Aorta (tissue), 5 donors: ENCODE data around the gene RGSL1. TPM values are rescaled to one million over a fixed set of nuclear protein-coding genes. Genes with fewer than 3 reads are reported as not detected.
"Not testable (repeated sequence)": the region's sequence is repeated elsewhere in the genome, so short reads cannot be mapped to it uniquely, and the experiment has no call there.

Experiments used
- ATAC-seq: fragments of 200-7000 bp; cut with Tn5 transposase; one replicate; pipeline ENCODE4 v1.9.1; 2022; ENCODE audit warnings: moderate library complexity; ENCODE audit not compliant: low FRiP score
- DNase-seq, 2 donors: peaks; one replicate each; pipeline ENCODE4 v3.0.0-alpha.2; 2020
- H3K27ac ChIP-seq, 2 donors: one replicate each; pipeline ENCODE4 v1.5.1; 2013; ENCODE audit warnings: low read length in 2 of 2, mild to moderate bottlenecking in 2 of 2, moderate library complexity in 2 of 2, control low read depth in 1 of 2, inconsistent platforms in 1 of 2, low read depth in 1 of 2
- H3K27me3 ChIP-seq, 2 donors: one replicate each; pipeline ENCODE4 v1.6.1; 2013; ENCODE audit warnings: control low read depth in 1 of 2, low read length in 1 of 2, mild to moderate bottlenecking in 1 of 2, moderate library complexity in 1 of 2; ENCODE audit not compliant: insufficient read depth in 2 of 2, control insufficient read depth in 1 of 2
- H3K36me3 ChIP-seq, 2 donors: one replicate each; pipeline ENCODE4 v1.6.1; 2013; ENCODE audit warnings: control low read depth in 1 of 2, low read length in 1 of 2, mild to moderate bottlenecking in 1 of 2; ENCODE audit not compliant: insufficient read depth in 2 of 2, control insufficient read depth in 1 of 2
- H3K4me1 ChIP-seq, 2 donors: one replicate each; pipeline ENCODE4 v1.6.1; 2013; ENCODE audit warnings: low read length in 2 of 2, control low read depth in 1 of 2, mild to moderate bottlenecking in 1 of 2, moderate library complexity in 1 of 2; ENCODE audit not compliant: insufficient read depth in 2 of 2, control insufficient read depth in 1 of 2
- H3K4me3 ChIP-seq, 2 donors: one replicate each; pipeline ENCODE4 v1.5.1; 2013; ENCODE audit warnings: low read length in 2 of 2, control low read depth in 1 of 2, mild to moderate bottlenecking in 1 of 2
- H3K9me3 ChIP-seq: one replicate; pipeline ENCODE4 v1.6.1; 2013; ENCODE audit warnings: mild to moderate bottlenecking, low read length; ENCODE audit not compliant: control insufficient read depth
- whole genome bisulfite sequencing, 2 donors: extraction: QIAGEN DNeasy Blood & Tissue Kit; methylation state at CpG; one replicate each; pipeline ENCODE4 v1.1.7; 2013; 5-methylcytosine and 5-hydroxymethylcytosine counted together
- intact Hi-C, 2 donors: fragments of 100-400 bp; cut with DNase I; formaldehyde crosslinking; loops; one replicate each; pipeline versions ENCODE4 v1.14.2 to v1.15.0; 2022
- polyA plus RNA-seq, 2 donors: library from polyadenylated mRNA; stranded (reverse); fragments of 200-250 nt; gene quantifications; one replicate each; pipeline ENCODE4 v1.2.3, GENCODE V29; 2013
- total RNA-seq, 2 donors: library from RNA; stranded (reverse); fragmentation: NEBNext Ultra II Directional; extraction: Animal tissue kit (Norgen Biotek cat#: 25700); gene quantifications; one replicate each; pipeline ENCODE4 v1.2.1, GENCODE V29; 2021
- donor health status: healthy with polysubstance abuse.
- donor health status: Bipolar disorder and iron deficiency.
- donor health status: DM: no; HTN: no; CAD: no.
- donor health status: DM: no; HTN: no; CAD: no.
- donor health status: DM: yes; HTN: yes; CAD: no.

Gene RGSL1
- total and polyA plus RNA-seq, 4 donors, result not detected

GRCh38 chr1:182493063-182493462 is 43.1 kb downstream of the RGSL1 start:
- no peak overlapping the region for H3K4me3 ChIP-seq
- H3K27ac ChIP-seq, result no peak overlapping the region
- peaks cover 0 to 1% of the 10 kb centered on the region in 2 donors for H3K27me3 ChIP-seq
- WGBS, 2 donors, result 73 to 74% methylated on average over 2 of the region's 2 CpGs
- H3K4me1 ChIP-seq, result no peaks in the 10 kb centered on the region
- peaks cover 2% of the 10 kb centered on the region for H3K9me3 ChIP-seq
- DNase-seq, result no peak
- H3K36me3 ChIP-seq, result no peaks in the 10 kb centered on the region
- no peak for ATAC-seq
- intact Hi-C loops, result no loop called here

- Histone ChIP-seq H3K4me3 (no peak overlapping the region), H3K27ac (no peak overlapping the region), H3K27me3 (peaks cover 0 to 1% of the 10 kb centered on the region in 2 donors), H3K4me1 (no peaks in the 10 kb centered on the region), H3K36me3 (no peaks in the 10 kb centered on the region), H3K9me3 (peaks cover 2% of the 10 kb centered on the region)
- intact Hi-C loops, result no loop called here
- DNase-seq (no peak), ATAC-seq (no peak)
These were observed 45.1 kb downstream of the RGSL1 start for GRCh38 chr1:182495002-182495401.

GRCh38 chr1:182495693-182496092 is 45.7 kb downstream of the RGSL1 start:
- no peak for DNase-seq
- Histone ChIP-seq H3K9me3 (no peaks in the 10 kb centered on the region), H3K36me3 (no peaks in the 10 kb centered on the region), H3K4me3 (no peak overlapping the region), H3K27me3 (peaks cover 0 to 1% of the 10 kb centered on the region in 2 donors), H3K4me1 (no peaks in the 10 kb centered on the region), H3K27ac (no peak overlapping the region)
- no peak for ATAC-seq
- intact Hi-C loops, result no loop called here

GRCh38 chr1:182507685-182508084 is 57.7 kb downstream of the RGSL1 start:
- Histone ChIP-seq H3K27me3 (no peaks in the 10 kb centered on the region), H3K36me3 (no peaks in the 10 kb centered on the region), H3K4me3 (no peak overlapping the region), H3K4me1 (no peaks in the 10 kb centered on the region), H3K27ac (no peak overlapping the region), H3K9me3 (peaks cover 2% of the 10 kb centered on the region)
- no peak for ATAC-seq
- DNase-seq, result no peak
- 20 to 25% methylated on average over 3 of the region's 3 CpGs for WGBS, 2 donors
- intact Hi-C loops, result no loop called here

GRCh38 chr1:182515556-182515955 is 65.6 kb downstream of the RGSL1 start:
- no peak overlapping the region for H3K27ac ChIP-seq
- no peaks in the 10 kb centered on the region for H3K4me1 ChIP-seq
- WGBS, 2 donors, result 82 to 83% methylated on average over 17 of the region's 17 CpGs
- intact Hi-C loops, result no loop called here
- ATAC-seq (no peak), DNase-seq (no peak)
- H3K27me3 ChIP-seq, result no peaks in the 10 kb centered on the region
- H3K36me3 ChIP-seq, result no peaks in the 10 kb centered on the region
- H3K9me3 ChIP-seq, result peaks cover 4% of the 10 kb centered on the region
- H3K4me3 ChIP-seq, result no peak overlapping the region

- no peak overlapping the region for H3K27ac ChIP-seq
- peaks cover 3% of the 10 kb centered on the region for H3K9me3 ChIP-seq
- no peak overlapping the region for H3K4me3 ChIP-seq
- no peaks in the 10 kb centered on the region for H3K36me3 ChIP-seq
- no peaks in the 10 kb centered on the region for H3K27me3 ChIP-seq
- ATAC-seq (no peak), DNase-seq (no peak)
- H3K4me1 ChIP-seq, result no peaks in the 10 kb centered on the region
- intact Hi-C loops, result no loop called here
These were observed 70.8 kb downstream of the RGSL1 start for GRCh38 chr1:182520736-182521135.

- intact Hi-C loops, result no loop called here
- Histone ChIP-seq H3K9me3 (peaks cover 4% of the 10 kb centered on the region), H3K27ac (no peak overlapping the region), H3K4me1 (no peaks in the 10 kb centered on the region), H3K4me3 (no peak overlapping the region), H3K27me3 (no peaks in the 10 kb centered on the region), H3K36me3 (no peaks in the 10 kb centered on the region)
- ATAC-seq (no peak), DNase-seq (no peak)
These were observed 75.4 kb downstream of the RGSL1 start for GRCh38 chr1:182525342-182525741.

- intact Hi-C loops, result no loop called here
- DNase-seq (no peak), ATAC-seq (no peak)
- no peak overlapping the region for H3K27ac ChIP-seq
- 87 to 89% methylated on average over 2 of the region's 2 CpGs for WGBS, 2 donors
- H3K4me1 ChIP-seq, result no peaks in the 10 kb centered on the region
- H3K9me3 ChIP-seq, result peaks cover 4% of the 10 kb centered on the region
- H3K4me3 ChIP-seq, result no peak overlapping the region
- no peaks in the 10 kb centered on the region for H3K27me3 ChIP-seq
- no peaks in the 10 kb centered on the region for H3K36me3 ChIP-seq
These were observed 77.7 kb downstream of the RGSL1 start for GRCh38 chr1:182527680-182528079.

- H3K27me3 ChIP-seq, DNase-seq, intact Hi-C loops, H3K4me3 ChIP-seq, H3K4me1 ChIP-seq, H3K9me3 ChIP-seq, H3K27ac ChIP-seq, H3K36me3 ChIP-seq, ATAC-seq: not testable (repeated sequence)
- WGBS, 2 donors, result 77 to 82% methylated on average over 5 of the region's 5 CpGs
These were observed 78.3 kb downstream of the RGSL1 start for GRCh38 chr1:182528206-182528605.
